RWPE1 (cell line): ENCODE results near the gene MRPS27.

Experiments
- CTCF ChIA-PET: fragments of 350-600 bp; sonication (Branson Sonifier 250); formaldehyde crosslinking; extraction: SDS; loops from one replicate; lab custom pipeline; 2021; lab: Yijun Ruan, JAX
- POLR2A ChIA-PET: fragments of 400-600 bp; formaldehyde crosslinking; extraction: SDS; loops from one replicate; lab custom pipeline; 2020; ENCODE audit warnings: antibody characterized with exemption; ENCODE audit not compliant: low non-redundant PET; lab: Yijun Ruan, JAX
- DNase-seq: peaks from one replicate; pipeline ENCODE4 v3.0.0; 2012; ENCODE audit warnings: low spot score
- H3K27ac ChIP-seq: fragments of 450-650 bp; 2 replicates; pipeline ENCODE4 v1.5.1; 2017
- CTCF ChIP-seq: fragments of 450-650 bp; conservative IDR thresholded peaks from 2 replicates; pipeline ENCODE4 v1.5.1; 2017; ENCODE audit warnings: low read depth, mild to moderate bottlenecking

Gene MRPS27

GRCh38 chr5:72267685-72268084, 52.4 kb downstream of the MRPS27 start:
- CTCF ChIA-PET = no interaction called here

GRCh38 chr5:72266862-72267261, 53.2 kb downstream of the MRPS27 start:
- H3K27ac ChIP-seq = no peak overlapping the region
- CTCF ChIA-PET = no interaction called here
- POLR2A ChIA-PET = no interaction called here
- TF ChIP-seq CTCF = no peak
- DNase-seq = no peak

More at GRCh38 chr5:72267685-72268084, 52.4 kb downstream of the MRPS27 start:
- no peak for DNase-seq
- H3K27ac ChIP-seq = no peak overlapping the region
- TF ChIP-seq CTCF = no peak
- POLR2A ChIA-PET = no interaction called here

- no peak overlapping the region for H3K27ac ChIP-seq
- POLR2A ChIA-PET = no interaction called here
- TF ChIP-seq CTCF = no peak
- CTCF ChIA-PET = no interaction called here
- no peak for DNase-seq
Measured at GRCh38 chr5:72265032-72265877, 54.8 kb downstream of the MRPS27 start.

GRCh38 chr5:72256536-72256935, 63.5 kb downstream of the MRPS27 start:
- no peak for TF ChIP-seq CTCF
- CTCF ChIA-PET = no interaction called here
- no peak for DNase-seq
- H3K27ac ChIP-seq = no peak overlapping the region
- POLR2A ChIA-PET = no interaction called here

GRCh38 chr5:72255670-72256069, 64.4 kb downstream of the MRPS27 start:
- CTCF ChIA-PET = no interaction called here

GRCh38 chr5:72255237-72255636, 64.8 kb downstream of the MRPS27 start:
- H3K27ac ChIP-seq = no peak overlapping the region
- no peak for DNase-seq
- no peak for TF ChIP-seq CTCF
- ChIA-PET CTCF (no interaction called here), POLR2A (no interaction called here)

More at GRCh38 chr5:72255670-72256069, 64.4 kb downstream of the MRPS27 start:
- POLR2A ChIA-PET = no interaction called here
- DNase-seq = no peak
- no peak for TF ChIP-seq CTCF
- no peak overlapping the region for H3K27ac ChIP-seq
